K562 (cell line): ENCODE measurements around the gene ST6GAL1. TPM values are rescaled to one million over a fixed set of nuclear protein-coding genes. Genes with fewer than 3 reads are reported as not detected.
A peak's percentile ranks its signal among the peaks of the same experiment; 100 is the strongest.
"Not testable (repeated sequence)": the region's sequence is repeated elsewhere in the genome, so short reads cannot be mapped to it uniquely, and the experiment has no call there.

ENCODE experiments used
- ATAC-seq: fragments of 200-7000 bp; cut with Tn5 transposase; 3 replicates; pipeline ENCODE4 v1.9.1; 2020; ENCODE audit warnings: moderate library complexity
- BruUV-seq: library from RNA; stranded (reverse); fragments of 400-500 nt; replicated peaks from 2 replicates; lab custom pipeline; 2021; lab: Mats Ljungman, UMichigan
- CTCF ChIA-PET: fragments of 300-600 bp; formaldehyde crosslinking; extraction: SDS; loops from one replicate; lab custom pipeline; 2021; ENCODE audit warnings: low intra/inter-chr PET ratio; lab: Yijun Ruan, JAX
- POLR2A ChIA-PET: fragments of 300-600, 350-650 bp; sonication (Branson Sonifier 250); formaldehyde crosslinking; extraction: SDS; loops from one replicate; lab custom pipeline; 2021; ENCODE audit warnings: antibody characterized with exemption, inconsistent platforms; lab: Yijun Ruan, JAX
- DNase-seq, 4 experiments: peaks; one replicate each; pipeline versions ENCODE4 v3.0.0 to v3.0.0-alpha.2; 2011 to 2018; ENCODE audit warnings: low spot score in 3 of 4, mixed read lengths in 3 of 4; ENCODE audit errors: extremely low read depth in 1 of 4
- FAIRE-seq: peaks from 2 replicates; lab custom pipeline; 2011; peaks lifted over from hg19 to GRCh38; lab: Jason Lieb, UNC
- H2AFZ ChIP-seq: 2 replicates; pipeline ENCODE4 v1.6.0; 2011; ENCODE audit warnings: low read depth, low read length, control low read depth, inconsistent platforms
- H3K27ac ChIP-seq: fragments of 200-600 bp; 3 replicates; pipeline ENCODE4 v1.8.0; 2011; ENCODE audit warnings: low read depth, mild to moderate bottlenecking, control low read depth, inconsistent platforms, low read length, moderate library complexity, mixed read lengths; ENCODE audit errors: extremely low read depth
- H3K27me3 ChIP-seq, 2 experiments: fragments of 300-600 bp in 1 of 2; 2 replicates in 1 of 2; 3 replicates in 1 of 2; pipeline versions ENCODE4 v1.6.0 to v1.8.0; 2011; ENCODE audit warnings: inconsistent platforms in 2 of 2, low read length in 2 of 2, mild to moderate bottlenecking in 1 of 2, mixed read lengths in 1 of 2, moderate library complexity in 1 of 2; ENCODE audit not compliant: control insufficient read depth in 2 of 2, insufficient read depth in 2 of 2
- H3K36me3 ChIP-seq: fragments of 300-600 bp; 3 replicates; pipeline ENCODE4 v1.8.0; 2011; ENCODE audit warnings: mild to moderate bottlenecking, low read length, inconsistent platforms; ENCODE audit not compliant: control insufficient read depth, insufficient read depth
- H3K4me1 ChIP-seq, 2 experiments: fragments of 200-600 bp in 1 of 2; replicated peaks in 1 of 2; 2 replicates in 1 of 2; 3 replicates in 1 of 2; pipeline versions ENCODE4 v1.5.1 to v1.8.0; 2011; ENCODE audit warnings: inconsistent platforms in 2 of 2, low read length in 2 of 2, mild to moderate bottlenecking in 1 of 2, mixed read lengths in 1 of 2, moderate library complexity in 1 of 2; ENCODE audit not compliant: control insufficient read depth in 2 of 2, insufficient read depth in 2 of 2
- H3K4me2 ChIP-seq: 2 replicates; pipeline ENCODE4 v1.6.1; 2011; ENCODE audit warnings: low read length, control low read depth, inconsistent platforms, mixed read lengths; ENCODE audit not compliant: insufficient read depth
- H3K4me3 ChIP-seq: fragments of 200-600 bp; sonication (generic), shearing (Covaris generic); 2 replicates; pipeline ENCODE4 v1.5.1; 2016; ENCODE audit warnings: control low read depth, inconsistent platforms
- H3K79me2 ChIP-seq: fragments of 200-600 bp; 3 replicates; pipeline ENCODE4 v1.8.0; 2011; ENCODE audit warnings: low read length, inconsistent platforms; ENCODE audit not compliant: control insufficient read depth, insufficient read depth
- H3K9ac ChIP-seq, 2 experiments: 2 replicates each; pipeline versions ENCODE4 v1.6.0 to v1.6.1; 2011; ENCODE audit warnings: low read depth in 2 of 2, low read length in 2 of 2, control low read depth in 1 of 2, inconsistent platforms in 1 of 2, mild to moderate bottlenecking in 1 of 2, mixed read lengths in 1 of 2; ENCODE audit not compliant: insufficient read depth in 1 of 2
- H3K9me1 ChIP-seq: one replicate; pipeline ENCODE4 v1.6.0; 2011; ENCODE audit warnings: inconsistent platforms, mild to moderate bottlenecking, low read length, moderate library complexity; ENCODE audit not compliant: control insufficient read depth, insufficient read depth
- H3K9me3 ChIP-seq: replicated peaks from 2 replicates; pipeline ENCODE4 v1.5.1; 2011; ENCODE audit warnings: low read depth, low read length, inconsistent platforms; ENCODE audit not compliant: control insufficient read depth, insufficient read depth
- H4K20me1 ChIP-seq: replicated peaks from 2 replicates; pipeline ENCODE4 v1.6.1; 2011; ENCODE audit warnings: low read length, inconsistent platforms, mixed read lengths; ENCODE audit not compliant: control insufficient read depth, insufficient read depth
- C11orf30 ChIP-seq: fragments of 450-650 bp; IDR thresholded peaks from 2 replicates; pipeline ENCODE4 v1.6.1; 2016; ENCODE audit warnings: low read depth, mild to moderate bottlenecking
- CBX3 ChIP-seq, 2 experiments: IDR thresholded peaks; 1 replicate in 1 of 2; 2 replicates in 1 of 2; pipeline ENCODE4 v1.6.1; 2012; ENCODE audit warnings: inconsistent platforms in 2 of 2, low read length in 2 of 2, borderline replicate concordance in 1 of 2, control low read depth in 1 of 2
- CEBPB ChIP-seq: fragments of 450-650 bp; IDR thresholded peaks from 2 replicates; pipeline ENCODE4 v1.6.1; 2016; ENCODE audit warnings: missing genetic modification characterization, missing compliant biosample characterization
- CEBPG ChIP-seq, 3 experiments: fragments of 200-800 bp in 1 of 3; sonication (Bioruptor generic) in 1 of 3; sonication (generic) in 1 of 3; formaldehyde crosslinking in 1 of 3; IDR thresholded peaks in 2 of 3; conservative IDR thresholded peaks in 1 of 3; 2 replicates each; pipeline versions ENCODE4 v1.6.1 to v1.8.0; 2016 to 2022; ENCODE audit warnings: missing compliant biosample characterization in 2 of 3, missing genetic modification characterization in 2 of 3, mild to moderate bottlenecking in 1 of 3, missing genetic modification reagents in 1 of 3
- DEAF1 ChIP-seq: fragments of 450-650 bp; formaldehyde crosslinking; IDR thresholded peaks from 2 replicates; pipeline ENCODE4 v1.4.0; 2020; ENCODE audit warnings: mild to moderate bottlenecking, moderate library complexity
- GMEB1 ChIP-seq: fragments of 250-450 bp; sonication (Bioruptor Pico); IDR thresholded peaks from 2 replicates; pipeline ENCODE4 v1.4.0; 2020; ENCODE audit warnings: mild to moderate bottlenecking
- MAFG ChIP-seq: fragments of 450-650 bp; conservative IDR thresholded peaks from 2 replicates; pipeline ENCODE4 v1.6.1; 2016; ENCODE audit warnings: missing genetic modification characterization, missing compliant biosample characterization
- MBD1 ChIP-seq: fragments of 250-450 bp; sonication (Bioruptor Pico); IDR thresholded peaks from 2 replicates; pipeline ENCODE4 v1.8.0; 2022; ENCODE audit warnings: inconsistent platforms
- MXI1 ChIP-seq: IDR thresholded peaks from 2 replicates; pipeline ENCODE4 v1.6.1; 2011; ENCODE audit warnings: low read depth, mild to moderate bottlenecking, improper control_type of control experiment, low read length
- NFATC3 ChIP-seq: fragments of 450-650 bp; IDR thresholded peaks from 2 replicates; pipeline ENCODE4 v1.6.1; 2017; ENCODE audit warnings: mild to moderate bottlenecking
- ZNF316 ChIP-seq: fragments of 450-650 bp; IDR thresholded peaks from 2 replicates; pipeline ENCODE4 v1.6.1; 2016
- WGBS: fragments of 100-300 bp; shearing (Covaris generic); methylation state at CpG from one replicate; pipeline ENCODE4 v1.1.6; 2016; ENCODE audit warnings: low coverage, mixed read lengths; ENCODE audit not compliant: insufficient coverage; ENCODE audit errors: missing lambda C conversion rate; 5-methylcytosine and 5-hydroxymethylcytosine counted together
- in situ Hi-C: fragments of 300-500 bp; cut with MboI; formaldehyde crosslinking; loops from 4 replicates; pipeline ENCODE4 v1.15.0; 2018; ENCODE audit warnings: inconsistent platforms, mixed read lengths
- intact Hi-C: fragments of 100-400 bp; cut with micrococcal nuclease; formaldehyde crosslinking; loops from 2 replicates; pipeline ENCODE4 v1.14.2; 2022
- polyA plus RNA-seq, 8 experiments: library from polyadenylated mRNA; depleted of rRNA in 4 of 8; stranded (reverse) in 5 of 8; unstranded in 3 of 8; fragments of >200 nt; fragmentation: Nextera tagmentation in 2 of 8; fragmentation: Illumina TruSeq in 1 of 8; extraction: Ambion mirVana in 2 of 8; extraction: Trizol in 1 of 8; gene quantifications; 2 replicates each; pipeline versions ENCODE4 v1.2.1 to v1.2.3, GENCODE V29; 2011 to 2014; ENCODE audit warnings: inconsistent platforms in 1 of 8, missing spikeins in 1 of 8
- total RNA-seq, 7 experiments: library from RNA; depleted of rRNA in 6 of 7; stranded (reverse); fragments of >200 nt in 6 of 7; fragmentation: Illumina TruSeq in 2 of 7; extraction: Trizol in 2 of 7; gene quantifications; 2 replicates each; pipeline versions ENCODE4 v1.2.1 to v1.2.3, GENCODE V29; 2011 to 2021; ENCODE audit warnings: low replicate concordance in 1 of 7

Gene ST6GAL1
- total and polyA plus RNA-seq, 9 of the 15 experiments (the other 6 are each of a cell fraction or from before 2014, with no cell fraction given) = 31.9 to 145 (median 71.0) TPM

- H3K9me3 ChIP-seq, intact Hi-C loops, H3K79me2 ChIP-seq, H3K27ac ChIP-seq, H3K4me3 ChIP-seq, H3K9ac ChIP-seq, H2AFZ ChIP-seq, POLR2A ChIA-PET, CTCF ChIA-PET, H3K9me1 ChIP-seq, DNase-seq, BruUV-seq, FAIRE-seq, in situ Hi-C loops, H4K20me1 ChIP-seq, H3K4me2 ChIP-seq, H3K27me3 ChIP-seq, H3K4me1 ChIP-seq, ATAC-seq: not testable (repeated sequence)
- peaks cover 52% of the 10 kb centered on the region for H3K36me3 ChIP-seq
- peak in 1 of 2 experiments; percentile 50; a peak in 1 of 3 replicates for TF ChIP-seq CBX3 (IDR thresholded peaks at IDR 0.05; ENCODE audit: borderline replicate concordance in 1 of 2, low read length in 2 of 2)
- whole genome bisulfite sequencing = 67% methylated on average over 10 of the region's 10 CpGs
Measured at GRCh38 chr3:187057803-187058202, 127.5 kb downstream of the ST6GAL1 start.

DNA sequence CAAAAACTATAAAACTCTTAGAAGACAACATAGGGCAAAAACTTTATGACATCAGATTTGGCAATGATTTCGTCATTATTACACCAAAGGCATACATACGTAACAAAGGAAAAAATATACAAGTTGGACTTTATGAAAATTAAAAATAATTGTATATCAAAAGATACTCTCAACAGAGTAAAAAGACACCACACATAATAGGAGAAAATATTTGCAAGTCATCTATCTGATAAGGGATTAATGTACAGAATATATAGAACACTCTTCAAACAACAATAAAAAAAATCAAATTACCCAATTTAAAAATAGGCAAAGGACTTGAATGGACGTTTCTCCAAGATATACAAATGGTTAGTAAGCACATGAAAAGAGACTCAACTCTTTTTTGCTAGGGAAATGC lies 131.4 kb downstream of the ST6GAL1 start:
- ChIA-PET POLR2A (no interaction called here), CTCF (no interaction called here)
- Histone ChIP-seq H3K4me2 (no peak overlapping the region), H3K36me3 (peaks cover 85% of the 10 kb centered on the region), H3K27ac (no peak overlapping the region), H4K20me1 (no peaks in the 10 kb centered on the region), H3K79me2 (no peaks in the 10 kb centered on the region; the same call in 2 of the 3 replicates), H2AFZ (no peak overlapping the region), H3K27me3 (no peaks in the 10 kb centered on the region), H3K9me1 (no peaks in the 10 kb centered on the region), H3K4me3 (no peak overlapping the region), H3K4me1 (no peaks in the 10 kb centered on the region), H3K9me3 (0 out of 2 replicates have a peak, but pooled peaks cover 5% of the 10 kb centered on the region), H3K9ac (no peak overlapping the region)
- DNase-seq = no peak
- intact Hi-C loops (no loop called here), in situ Hi-C loops (no loop called here)
- no peak for FAIRE-seq
- ATAC-seq = no peak
- 94% methylated on average over 3 of the region's 3 CpGs for WGBS
- BruUV-seq = no TSS peak
- TF ChIP-seq MBD1 (CRISPR knock-in tag) (no peak), DEAF1 (no peak), MXI1 (no peak), NFATC3 (no peak), C11orf30 (peak; percentile 24; the same call in 1 of the 2 replicates), GMEB1 (CRISPR knock-in tag) (no peak), CEBPG (CRISPR knock-in tag; IDR thresholded peaks at IDR 0.05) (no peak), CEBPG (tag; conservative IDR thresholded peaks at IDR 0.05 in 1 of 2, IDR thresholded peaks at IDR 0.05 in 1 of 2) (peak in 1 of 2 experiments; percentile 41; a peak in 1 of 4 replicates), MAFG (tag) (peak; percentile 57), ZNF316 (peak; percentile 62), CEBPB (tag) (peak; percentile 24; the same call in 1 of the 2 replicates)
